Spinal cord (tissue), 10 donors: ENCODE results near the gene NOC2L. TPM values are rescaled to one million over a fixed set of nuclear protein-coding genes. Genes with fewer than 3 reads are reported as not detected.

Experiments used
- DNase-seq, 6 donors: peaks; one replicate each; pipeline versions ENCODE4 v3.0.0 to v3.0.0-alpha.2; 2013 to 2015; ENCODE audit warnings: low spot score in 6 of 6, low read depth in 4 of 6
- H3K27ac ChIP-seq: one replicate; pipeline ENCODE4 v1.5.1; 2013; ENCODE audit warnings: low read depth, low read length, control low read depth
- H3K27me3 ChIP-seq: one replicate; pipeline ENCODE4 v1.6.1; 2013; ENCODE audit warnings: low read length; ENCODE audit not compliant: control insufficient read depth, insufficient read depth
- H3K36me3 ChIP-seq: one replicate; pipeline ENCODE4 v1.6.1; 2013; ENCODE audit warnings: low read length; ENCODE audit not compliant: control insufficient read depth, insufficient read depth
- H3K4me1 ChIP-seq: one replicate; pipeline ENCODE4 v1.6.1; 2013; ENCODE audit warnings: low read length; ENCODE audit not compliant: control insufficient read depth, insufficient read depth
- H3K4me3 ChIP-seq: one replicate; pipeline ENCODE4 v1.5.1; 2013; ENCODE audit warnings: low read depth, low read length, control low read depth
- H3K9me3 ChIP-seq: one replicate; pipeline ENCODE4 v1.6.1; 2013; ENCODE audit warnings: low read length; ENCODE audit not compliant: control insufficient read depth, insufficient read depth
- WGBS: methylation state at CpG from one replicate; pipeline ENCODE4 v1.1.5; 2013; ENCODE audit warnings: missing lambda C conversion rate; ENCODE audit not compliant: insufficient coverage; 5-methylcytosine and 5-hydroxymethylcytosine counted together
- polyA plus RNA-seq, 2 donors: library from polyadenylated mRNA; unstranded; fragments of 120-200 nt; gene quantifications; one replicate each; pipeline ENCODE4 v1.2.1, GENCODE V29; 2013; ENCODE audit not compliant: insufficient read length in 2 of 2
- total RNA-seq, 2 donors: library from RNA; depleted of rRNA in 1 of 2; stranded (reverse); fragments of 120-200 nt in 1 of 2; fragments of >200 nt in 1 of 2; gene quantifications; one replicate each; pipeline versions ENCODE4 v1.2.3 to v1.2.4, GENCODE V29; 2013 to 2014
- donor health status: healthy.

Gene NOC2L
- total and polyA plus RNA-seq, 4 donors = 33.1 to 68.5 (median 55.9) TPM

DNA sequence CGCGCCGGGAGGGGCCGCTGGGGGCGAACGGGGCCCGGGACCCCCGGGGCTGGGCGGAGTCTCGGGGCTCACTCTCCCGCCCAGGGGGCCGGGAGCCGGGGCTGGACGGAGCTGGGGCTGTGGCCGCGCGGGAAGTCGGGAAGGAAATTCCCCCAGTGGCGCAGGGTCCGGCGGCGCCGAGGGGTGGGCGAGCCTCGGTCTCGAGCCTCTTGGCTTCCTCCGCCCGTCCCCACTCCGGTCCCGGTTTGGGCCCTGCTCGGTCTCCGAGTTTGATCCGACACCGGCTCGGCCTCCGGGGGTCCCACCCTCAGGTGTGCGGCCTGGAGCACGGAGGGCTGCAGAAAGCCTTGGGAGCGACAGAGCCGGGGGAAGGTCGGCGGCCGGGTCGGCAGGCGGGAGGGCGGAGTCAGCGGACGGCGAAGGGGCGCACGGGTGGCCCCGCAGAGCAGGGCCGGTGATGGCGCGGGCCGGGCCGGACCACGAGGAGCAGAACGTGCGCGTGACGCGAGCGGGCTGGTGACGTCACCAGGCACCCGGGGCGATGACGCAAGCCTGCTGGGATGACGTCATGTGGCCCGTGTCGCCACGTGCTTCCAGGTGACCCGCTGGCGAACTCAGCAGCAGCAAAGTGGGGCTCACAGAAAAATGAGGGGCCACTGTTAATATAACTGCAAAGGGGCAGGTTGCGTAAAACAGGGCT, 41.5 kb upstream of the NOC2L start:
- WGBS = under 1% methylated on average over 74 of the region's 75 CpGs
- Histone ChIP-seq H3K27me3 (peaks cover 3% of the 10 kb centered on the region), H3K4me1 (peaks cover 66% of the 10 kb centered on the region), H3K27ac (peak overlapping the region; percentile 99), H3K9me3 (no peaks in the 10 kb centered on the region), H3K36me3 (peaks cover 45% of the 10 kb centered on the region), H3K4me3 (peak overlapping the region; percentile 73)
- DNase-seq = peak in 2 of 6 donors; percentile 90 to 91

DNA sequence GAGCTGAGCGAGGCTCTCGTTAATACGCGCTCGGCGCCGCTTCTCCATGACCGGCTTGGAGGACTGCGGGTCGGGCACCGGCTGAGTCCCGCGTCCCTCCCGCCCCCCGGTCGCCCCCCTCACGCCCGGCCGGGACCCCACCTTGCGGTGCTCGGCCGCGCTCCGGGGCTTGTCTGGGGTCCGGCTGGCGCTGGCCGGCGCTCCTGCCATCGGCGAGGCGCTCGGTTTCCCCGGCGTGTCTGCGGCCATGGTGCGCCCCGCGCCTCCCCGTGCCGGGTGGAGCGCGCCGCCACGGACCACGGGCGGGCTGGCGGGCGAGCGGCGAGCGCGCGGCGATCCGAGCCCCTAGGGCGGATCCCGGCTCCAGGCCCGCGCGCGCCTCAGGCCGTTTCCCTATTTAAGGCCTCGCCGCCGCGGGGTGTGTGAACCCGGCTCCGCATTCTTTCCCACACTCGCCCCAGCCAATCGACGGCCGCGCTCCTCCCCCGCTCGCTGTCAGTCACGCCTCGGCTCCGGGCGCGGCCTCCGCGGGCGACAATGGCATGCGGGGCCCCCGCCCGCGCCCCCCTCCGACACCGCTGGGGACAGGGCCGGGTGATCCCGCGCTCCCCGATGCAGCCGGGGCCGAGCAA, 40.8 kb upstream of the NOC2L start, which contains the start of gene HES4:
TSS of gene HES4 (minus strand) at position 373 of the 632 bp plus-strand sequence. CDS start at position 249, 124 bp downstream.
- Histone ChIP-seq H3K4me1 (peaks cover 59% of the 10 kb centered on the region), H3K9me3 (no peaks in the 10 kb centered on the region), H3K4me3 (peak within 1 kb of the TSS; percentile 73), H3K27ac (peak within 1 kb of the TSS; percentile 99), H3K36me3 (peaks cover 41% of the 10 kb centered on the region), H3K27me3 (peaks cover 3% of the 10 kb centered on the region)
- DNase-seq = peak in 5 of 6 donors; percentile 75 to 97 (median 84)
- WGBS = under 1% methylated on average over 94 of the region's 95 CpGs

- no peaks in the 10 kb centered on the region for H3K9me3 ChIP-seq
- H3K36me3 ChIP-seq = peaks cover 34% of the 10 kb centered on the region
- DNase-seq = peak in 2 of 6 donors; percentile 45 to 70
- peaks cover 3% of the 10 kb centered on the region for H3K27me3 ChIP-seq
- peak overlapping the region; percentile 52 for H3K4me3 ChIP-seq
- peak overlapping the region; percentile 69 for H3K27ac ChIP-seq
- under 1% methylated on average over 86 of the region's 86 CpGs for WGBS
- H3K4me1 ChIP-seq = peaks cover 52% of the 10 kb centered on the region
These were observed 40.1 kb upstream of the NOC2L start for GRCh38 chr1:998995-999724.

- no peak overlapping the region for H3K27ac ChIP-seq
These were observed 39.6 kb upstream of the NOC2L start for GRCh38 chr1:998745-998994.

DNA sequence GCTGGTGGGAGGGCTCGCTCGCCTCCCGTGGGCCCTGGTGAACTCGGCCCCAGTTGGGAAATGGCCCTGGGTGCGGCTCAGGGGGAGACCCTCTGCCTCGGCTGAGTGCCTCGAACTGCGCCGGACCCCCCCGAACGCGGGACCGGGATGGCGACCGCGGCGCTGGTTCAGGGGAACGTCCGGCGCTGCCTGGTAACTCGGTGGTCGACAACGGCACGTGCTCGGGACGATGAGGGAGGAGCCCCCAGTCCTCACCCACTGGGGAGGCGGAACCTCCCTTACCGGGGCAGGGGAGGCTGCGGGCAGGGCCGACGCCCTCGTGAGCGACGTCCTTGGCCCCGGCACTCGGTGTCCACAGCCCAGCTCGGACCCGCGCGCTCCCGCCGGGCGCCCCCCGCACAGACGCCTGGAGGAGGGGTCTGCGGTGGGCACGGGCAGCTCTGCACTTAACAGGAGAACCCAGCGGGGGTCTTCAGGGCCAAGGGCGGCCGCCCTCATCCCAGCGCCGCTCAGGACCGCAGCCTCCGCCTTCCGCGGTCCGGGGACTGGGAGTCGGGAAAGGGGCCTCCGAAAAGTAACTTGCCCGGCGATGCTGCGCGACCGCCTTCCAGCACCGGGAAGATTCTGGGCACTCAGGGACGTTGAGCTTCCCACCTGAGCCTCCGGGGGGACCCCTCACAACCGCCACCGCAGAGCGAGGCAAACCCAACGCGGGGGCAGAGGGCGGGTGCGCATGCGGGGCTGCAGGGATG, 39.1 kb upstream of the NOC2L start:
- H3K27ac ChIP-seq = no peak overlapping the region
- peaks cover 48% of the 10 kb centered on the region for H3K4me1 ChIP-seq
- peaks cover 27% of the 10 kb centered on the region for H3K36me3 ChIP-seq
- peaks cover 3% of the 10 kb centered on the region for H3K27me3 ChIP-seq
- H3K4me3 ChIP-seq = peak overlapping the region; percentile 32
- peak in 2 of 6 donors; percentile 80 to 84 for DNase-seq
- no peaks in the 10 kb centered on the region for H3K9me3 ChIP-seq
- WGBS = 9% methylated on average over 72 of the region's 75 CpGs

More at GRCh38 chr1:998745-998994, 39.6 kb upstream of the NOC2L start:
- Histone ChIP-seq H3K36me3 (peaks cover 29% of the 10 kb centered on the region), H3K9me3 (no peaks in the 10 kb centered on the region), H3K4me1 (peaks cover 48% of the 10 kb centered on the region), H3K4me3 (peak overlapping the region; percentile 32), H3K27me3 (peaks cover 3% of the 10 kb centered on the region)
- DNase-seq = peak in 1 of 6 donors; percentile 73
- 0% methylated on average over 12 of the region's 27 CpGs for WGBS

DNA sequence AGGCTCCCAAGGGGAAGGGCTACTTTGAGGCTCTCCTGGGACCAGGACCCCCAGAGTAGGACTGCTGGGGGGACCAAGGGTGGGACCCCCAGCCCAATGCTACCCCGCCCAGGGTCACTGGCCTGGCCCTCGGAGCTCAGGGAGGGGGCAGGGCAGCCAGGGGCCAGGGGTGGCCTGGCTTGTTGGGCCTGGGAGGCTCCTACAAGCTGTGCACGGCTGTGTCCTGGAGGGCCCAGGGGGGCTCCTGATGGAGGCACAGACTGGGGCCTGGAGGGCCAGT, 38.6 kb upstream of the NOC2L start:
- Histone ChIP-seq H3K4me1 (peaks cover 48% of the 10 kb centered on the region), H3K27me3 (peaks cover 3% of the 10 kb centered on the region), H3K9me3 (no peaks in the 10 kb centered on the region), H3K4me3 (peak overlapping the region; percentile 5), H3K36me3 (peaks cover 22% of the 10 kb centered on the region), H3K27ac (no peak overlapping the region)
- WGBS = 55% methylated on average over 3 of the region's 3 CpGs
- DNase-seq = no peak

- H3K4me3 ChIP-seq = peak overlapping the region; percentile 5
- H3K27me3 ChIP-seq = peaks cover 3% of the 10 kb centered on the region
- no peaks in the 10 kb centered on the region for H3K9me3 ChIP-seq
- no peak overlapping the region for H3K27ac ChIP-seq
- DNase-seq = no peak
- H3K36me3 ChIP-seq = peaks cover 22% of the 10 kb centered on the region
- peaks cover 44% of the 10 kb centered on the region for H3K4me1 ChIP-seq
- 58% methylated on average over 24 of the region's 24 CpGs for WGBS
These were observed 38.0 kb upstream of the NOC2L start for GRCh38 chr1:996851-997712.

- 40% methylated on average over 20 of the region's 30 CpGs for WGBS
- H3K4me1 ChIP-seq = peaks cover 36% of the 10 kb centered on the region
- no peak overlapping the region for H3K27ac ChIP-seq
- peaks cover 22% of the 10 kb centered on the region for H3K36me3 ChIP-seq
- no peak for DNase-seq
- H3K4me3 ChIP-seq = no peak overlapping the region
- peaks cover 3% of the 10 kb centered on the region for H3K27me3 ChIP-seq
- H3K9me3 ChIP-seq = no peaks in the 10 kb centered on the region
These were observed 36.9 kb upstream of the NOC2L start for GRCh38 chr1:995665-996633.
